ENCODE results near the gene FAM120A. TPM values are rescaled to one million over a fixed set of nuclear protein-coding genes. Genes with fewer than 3 reads are reported as not detected.

FAM120A gene
- total RNA-seq, 1 donor from 2014 or later = 93.1 TPM

DNA sequence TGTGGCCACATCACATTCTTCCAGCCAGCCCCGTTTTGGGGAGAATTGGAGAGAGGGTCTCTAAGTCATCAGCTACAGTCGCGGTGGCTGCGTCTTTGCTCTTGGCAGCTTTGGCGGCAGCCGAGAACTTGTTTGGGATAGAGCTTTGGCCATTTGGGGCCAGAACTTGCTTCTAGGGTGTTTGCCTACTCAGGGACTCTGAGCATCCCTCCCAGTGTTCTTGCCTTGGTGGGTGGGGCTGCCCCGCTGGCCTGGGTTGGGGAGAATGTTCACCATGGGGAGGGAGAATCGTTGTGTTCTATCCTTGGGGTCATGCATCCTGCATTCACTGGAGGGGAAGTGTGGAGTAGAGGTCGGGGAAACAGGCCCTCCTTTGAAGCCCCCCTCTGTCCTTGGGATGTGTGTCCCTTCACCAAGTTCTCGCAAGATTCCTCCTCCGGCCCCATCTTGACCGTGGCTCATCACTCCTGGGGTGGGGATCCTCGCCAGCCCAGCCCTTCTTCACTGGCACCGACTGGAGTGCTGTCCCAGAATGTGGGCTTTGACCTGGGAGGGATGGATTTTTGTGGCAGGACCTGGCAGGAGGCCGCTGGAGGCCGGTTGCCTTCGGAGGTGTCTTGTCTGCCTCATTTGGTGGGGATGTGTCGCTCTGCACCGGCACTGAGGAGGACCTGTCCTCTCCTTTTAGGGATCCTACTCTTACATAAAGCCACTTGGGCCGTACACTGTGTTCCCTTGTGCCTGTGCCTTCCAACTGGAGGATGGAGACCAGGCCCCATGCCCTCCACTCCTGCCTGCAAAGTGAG lies 128.4 kb downstream of the FAM120A start:
- peak; percentile 71 for DNase-seq (ENCODE audit: extremely low spot score, unreplicated experiment)
- Mint-ChIP-seq H3K4me3 (ENCODE audit: unreplicated experiment) (no peak overlapping the region), H3K9me3 (ENCODE audit: unreplicated experiment) (no peaks in the 10 kb centered on the region), H3K27me3 (ENCODE audit: unreplicated experiment) (no peaks in the 10 kb centered on the region), H3K36me3 (ENCODE audit: unreplicated experiment) (peaks cover 4% of the 10 kb centered on the region), H3K4me1 (ENCODE audit: unreplicated experiment) (peaks cover 63% of the 10 kb centered on the region), H3K27ac (ENCODE audit: unreplicated experiment) (peak overlapping the region; percentile 80)
- TF ChIP-seq, protein P1, sequence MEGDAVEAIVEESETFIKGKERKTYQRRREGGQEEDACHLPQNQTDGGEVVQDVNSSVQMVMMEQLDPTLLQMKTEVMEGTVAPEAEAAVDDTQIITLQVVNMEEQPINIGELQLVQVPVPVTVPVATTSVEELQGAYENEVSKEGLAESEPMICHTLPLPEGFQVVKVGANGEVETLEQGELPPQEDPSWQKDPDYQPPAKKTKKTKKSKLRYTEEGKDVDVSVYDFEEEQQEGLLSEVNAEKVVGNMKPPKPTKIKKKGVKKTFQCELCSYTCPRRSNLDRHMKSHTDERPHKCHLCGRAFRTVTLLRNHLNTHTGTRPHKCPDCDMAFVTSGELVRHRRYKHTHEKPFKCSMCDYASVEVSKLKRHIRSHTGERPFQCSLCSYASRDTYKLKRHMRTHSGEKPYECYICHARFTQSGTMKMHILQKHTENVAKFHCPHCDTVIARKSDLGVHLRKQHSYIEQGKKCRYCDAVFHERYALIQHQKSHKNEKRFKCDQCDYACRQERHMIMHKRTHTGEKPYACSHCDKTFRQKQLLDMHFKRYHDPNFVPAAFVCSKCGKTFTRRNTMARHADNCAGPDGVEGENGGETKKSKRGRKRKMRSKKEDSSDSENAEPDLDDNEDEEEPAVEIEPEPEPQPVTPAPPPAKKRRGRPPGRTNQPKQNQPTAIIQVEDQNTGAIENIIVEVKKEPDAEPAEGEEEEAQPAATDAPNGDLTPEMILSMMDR (IDR thresholded peaks at IDR 0.05) = no peak

DNA sequence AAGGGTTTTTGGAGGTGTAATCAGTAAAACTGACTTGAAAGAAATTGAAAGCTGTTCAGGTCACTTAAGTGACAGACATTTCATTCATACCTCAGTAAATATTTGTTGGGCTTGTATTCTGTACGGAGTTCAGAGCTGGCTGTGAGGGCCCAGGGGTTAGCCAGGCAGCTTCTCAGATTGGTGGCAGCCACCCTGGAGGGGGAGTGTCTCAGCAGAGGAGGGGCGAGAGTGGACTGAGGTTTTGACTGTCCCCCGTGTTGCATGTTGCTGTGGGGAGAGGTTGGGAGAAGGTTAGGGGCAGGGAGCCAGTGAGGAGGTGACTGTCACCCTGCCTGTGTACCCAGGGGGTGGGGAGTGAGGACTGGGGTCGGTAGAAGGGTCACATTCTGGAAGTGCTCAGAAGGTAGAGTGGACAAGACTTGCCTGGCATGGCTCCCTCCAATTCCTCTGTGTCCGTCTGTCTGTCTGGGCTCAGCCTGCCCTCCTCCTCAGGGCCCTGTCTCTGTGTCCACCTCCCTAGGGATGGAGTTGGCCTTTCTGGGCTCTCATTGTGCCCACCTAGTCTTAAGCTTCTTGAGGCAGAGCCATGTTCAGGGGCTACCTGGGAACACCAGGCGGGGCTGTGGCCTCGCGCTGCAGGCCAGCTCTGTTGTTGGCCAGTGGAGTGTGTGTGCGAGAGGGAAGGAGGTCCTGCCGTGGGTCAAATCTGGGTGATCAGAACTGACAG lies 129.3 kb downstream of the FAM120A start:
- H3K36me3 Mint-ChIP-seq (ENCODE audit: unreplicated experiment) = peaks cover 4% of the 10 kb centered on the region
- no peaks in the 10 kb centered on the region for H3K27me3 Mint-ChIP-seq (ENCODE audit: unreplicated experiment)
- TF ChIP-seq, protein P1 (IDR thresholded peaks at IDR 0.05) = no peak
- peak overlapping the region; percentile 80 for H3K27ac Mint-ChIP-seq (ENCODE audit: unreplicated experiment)
- no peaks in the 10 kb centered on the region for H3K9me3 Mint-ChIP-seq (ENCODE audit: unreplicated experiment)
- peak; percentile 77 for DNase-seq (ENCODE audit: extremely low spot score, unreplicated experiment)
- peaks cover 55% of the 10 kb centered on the region for H3K4me1 Mint-ChIP-seq (ENCODE audit: unreplicated experiment)
- H3K4me3 Mint-ChIP-seq (ENCODE audit: unreplicated experiment) = no peak overlapping the region

DNA sequence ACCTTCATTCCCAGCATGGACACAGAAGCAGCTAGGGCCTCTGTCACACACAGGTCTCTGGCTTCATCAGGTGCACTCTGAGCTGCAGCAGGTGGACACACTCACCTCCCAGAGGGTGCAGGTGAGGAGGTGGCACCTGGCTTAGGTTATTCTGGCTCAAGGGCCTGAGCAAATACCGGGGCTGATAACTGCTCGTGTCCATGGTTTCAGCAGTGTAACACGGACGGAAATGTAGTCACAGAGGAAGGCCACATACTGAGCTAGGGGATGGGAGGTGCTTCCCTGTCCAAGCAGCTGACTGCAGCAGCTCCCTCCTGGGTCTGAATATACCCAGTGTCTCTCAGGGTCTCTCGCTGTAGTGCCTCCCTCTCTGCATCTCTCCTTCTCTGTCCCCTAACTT lies 130.6 kb downstream of the FAM120A start:
- Mint-ChIP-seq H3K4me3 (ENCODE audit: unreplicated experiment) (no peak overlapping the region), H3K4me1 (ENCODE audit: unreplicated experiment) (peaks cover 55% of the 10 kb centered on the region), H3K27ac (ENCODE audit: unreplicated experiment) (peak overlapping the region; percentile 76), H3K36me3 (ENCODE audit: unreplicated experiment) (peaks cover 4% of the 10 kb centered on the region), H3K9me3 (ENCODE audit: unreplicated experiment) (no peaks in the 10 kb centered on the region), H3K27me3 (ENCODE audit: unreplicated experiment) (no peaks in the 10 kb centered on the region)
- peak; percentile 64 for DNase-seq (ENCODE audit: extremely low spot score, unreplicated experiment)
- TF ChIP-seq, protein P1 (IDR thresholded peaks at IDR 0.05) = no peak

DNA sequence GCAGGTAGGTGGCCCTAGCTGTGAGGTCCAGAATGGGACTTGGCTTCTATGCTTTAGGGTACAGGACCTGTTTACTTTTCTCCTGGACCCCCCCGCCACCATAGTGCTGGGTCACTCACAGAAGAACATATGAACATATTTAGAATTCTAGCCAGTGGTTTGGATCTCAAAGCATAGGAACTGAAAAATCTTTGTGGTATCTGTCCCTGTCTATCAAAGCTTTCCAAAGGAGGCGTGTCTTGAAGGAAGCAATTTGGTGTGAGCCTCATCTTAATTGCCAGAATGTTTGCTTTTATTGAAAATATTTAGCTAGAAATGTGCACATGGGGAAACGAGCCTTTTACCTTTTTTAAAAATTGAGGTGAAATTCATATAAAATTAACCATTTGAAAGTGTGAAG lies 131.1 kb downstream of the FAM120A start:
- TF ChIP-seq, protein P1 (IDR thresholded peaks at IDR 0.05) = no peak
- H3K9me3 Mint-ChIP-seq (ENCODE audit: unreplicated experiment) = no peaks in the 10 kb centered on the region
- H3K27me3 Mint-ChIP-seq (ENCODE audit: unreplicated experiment) = no peaks in the 10 kb centered on the region
- no peak for DNase-seq (ENCODE audit: extremely low spot score, unreplicated experiment)
- H3K27ac Mint-ChIP-seq (ENCODE audit: unreplicated experiment) = peak overlapping the region; percentile 76
- no peak overlapping the region for H3K4me3 Mint-ChIP-seq (ENCODE audit: unreplicated experiment)
- peaks cover 4% of the 10 kb centered on the region for H3K36me3 Mint-ChIP-seq (ENCODE audit: unreplicated experiment)
- peaks cover 53% of the 10 kb centered on the region for H3K4me1 Mint-ChIP-seq (ENCODE audit: unreplicated experiment)

DNA sequence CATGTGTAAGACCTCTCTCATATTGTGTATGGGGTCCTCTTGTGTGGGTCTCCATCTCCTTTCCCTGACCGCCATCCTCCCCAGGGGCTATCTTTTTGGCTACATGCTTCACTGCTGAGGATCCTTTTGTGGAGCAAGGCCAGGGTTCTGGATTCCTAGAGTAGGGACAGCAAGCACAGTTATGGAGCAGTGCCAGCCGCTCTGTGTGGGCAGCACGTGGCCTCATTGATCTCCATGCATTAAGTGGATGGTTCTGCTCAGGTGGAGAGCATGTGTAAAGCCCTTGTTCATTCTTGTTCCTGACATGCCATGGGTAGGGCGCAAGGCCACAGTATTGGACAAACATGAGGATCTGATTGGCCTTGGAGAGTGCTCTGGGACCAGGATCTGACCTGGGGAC lies 133.8 kb downstream of the FAM120A start:
- H3K36me3 Mint-ChIP-seq (ENCODE audit: unreplicated experiment) = peaks cover 4% of the 10 kb centered on the region

More for the DNA sequence above, 133.8 kb downstream of the FAM120A start:
- Mint-ChIP-seq H3K4me1 (ENCODE audit: unreplicated experiment) (peaks cover 44% of the 10 kb centered on the region), H3K27me3 (ENCODE audit: unreplicated experiment) (no peaks in the 10 kb centered on the region), H3K9me3 (ENCODE audit: unreplicated experiment) (no peaks in the 10 kb centered on the region), H3K4me3 (ENCODE audit: unreplicated experiment) (no peak overlapping the region), H3K27ac (ENCODE audit: unreplicated experiment) (no peak overlapping the region)
- DNase-seq (ENCODE audit: extremely low spot score, unreplicated experiment) = peak; percentile 59
- TF ChIP-seq, protein P1 (IDR thresholded peaks at IDR 0.05) = no peak
